ENCODE results near the gene CCDC57.

The CCDC57 gene

DNA sequence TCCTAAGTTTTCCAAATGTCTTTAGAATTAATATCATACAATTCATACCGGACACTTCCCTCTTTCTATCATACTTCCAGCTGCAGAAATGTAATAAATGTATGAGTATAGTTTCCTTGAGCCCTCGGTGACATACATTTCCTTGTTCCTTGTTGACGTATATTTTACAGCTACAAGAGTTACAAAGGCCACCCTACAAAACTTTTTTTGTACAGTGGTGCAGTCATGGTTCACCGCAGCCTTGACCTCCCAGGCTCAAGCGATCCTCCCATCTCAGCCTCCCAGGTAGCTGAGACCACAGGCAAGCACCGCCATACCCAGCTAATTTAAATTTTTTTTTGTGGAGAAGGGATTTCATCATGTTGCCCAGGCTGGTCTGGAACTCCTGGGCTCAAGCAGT is 139.8 kb downstream of the CCDC57 start:
- H3F3A ChIP-seq (ENCODE audit: insufficient read depth), result peaks cover 9% of the 10 kb centered on the region; the same call in 1 of the 2 replicates
- H3K9me3 ChIP-seq (ENCODE audit: insufficient read depth, low read length), result no peaks in the 10 kb centered on the region
- no peak overlapping the region for H2AFZ ChIP-seq (ENCODE audit: low read depth, low read length, severe bottlenecking)
- no peak overlapping the region for H3K9ac ChIP-seq (ENCODE audit: low read length)
- H4K20me1 ChIP-seq (ENCODE audit: low read depth, low read length), result no peaks in the 10 kb centered on the region
- no peak for TF ChIP-seq EZH2phosphoT487 (conservative IDR thresholded peaks at IDR 0.05; ENCODE audit: low read length)
- TF ChIP-seq, protein P1, sequence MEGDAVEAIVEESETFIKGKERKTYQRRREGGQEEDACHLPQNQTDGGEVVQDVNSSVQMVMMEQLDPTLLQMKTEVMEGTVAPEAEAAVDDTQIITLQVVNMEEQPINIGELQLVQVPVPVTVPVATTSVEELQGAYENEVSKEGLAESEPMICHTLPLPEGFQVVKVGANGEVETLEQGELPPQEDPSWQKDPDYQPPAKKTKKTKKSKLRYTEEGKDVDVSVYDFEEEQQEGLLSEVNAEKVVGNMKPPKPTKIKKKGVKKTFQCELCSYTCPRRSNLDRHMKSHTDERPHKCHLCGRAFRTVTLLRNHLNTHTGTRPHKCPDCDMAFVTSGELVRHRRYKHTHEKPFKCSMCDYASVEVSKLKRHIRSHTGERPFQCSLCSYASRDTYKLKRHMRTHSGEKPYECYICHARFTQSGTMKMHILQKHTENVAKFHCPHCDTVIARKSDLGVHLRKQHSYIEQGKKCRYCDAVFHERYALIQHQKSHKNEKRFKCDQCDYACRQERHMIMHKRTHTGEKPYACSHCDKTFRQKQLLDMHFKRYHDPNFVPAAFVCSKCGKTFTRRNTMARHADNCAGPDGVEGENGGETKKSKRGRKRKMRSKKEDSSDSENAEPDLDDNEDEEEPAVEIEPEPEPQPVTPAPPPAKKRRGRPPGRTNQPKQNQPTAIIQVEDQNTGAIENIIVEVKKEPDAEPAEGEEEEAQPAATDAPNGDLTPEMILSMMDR (IDR thresholded peaks at IDR 0.05; ENCODE audit: insufficient read depth, low read length, poor library complexity, severe bottlenecking), result no peak
- no peak overlapping the region for H3K27ac ChIP-seq (ENCODE audit: low read depth, low read length)
- no peaks in the 10 kb centered on the region for H3K79me2 ChIP-seq (ENCODE audit: insufficient read depth, low read length)
- no peaks in the 10 kb centered on the region for H3K36me3 ChIP-seq (ENCODE audit: low read length)
- no peak overlapping the region for H3K4me3 ChIP-seq (ENCODE audit: insufficient read depth, low read length, poor library complexity, severe bottlenecking)
- no peaks in the 10 kb centered on the region for H3K27me3 ChIP-seq (ENCODE audit: low read length)
- no peaks in the 10 kb centered on the region for H3K9me2 ChIP-seq (replicated peaks; ENCODE audit: insufficient read depth, low read length)
- H3K4me2 ChIP-seq (ENCODE audit: low read depth, low read length, poor library complexity, severe bottlenecking), result no peak overlapping the region

DNA sequence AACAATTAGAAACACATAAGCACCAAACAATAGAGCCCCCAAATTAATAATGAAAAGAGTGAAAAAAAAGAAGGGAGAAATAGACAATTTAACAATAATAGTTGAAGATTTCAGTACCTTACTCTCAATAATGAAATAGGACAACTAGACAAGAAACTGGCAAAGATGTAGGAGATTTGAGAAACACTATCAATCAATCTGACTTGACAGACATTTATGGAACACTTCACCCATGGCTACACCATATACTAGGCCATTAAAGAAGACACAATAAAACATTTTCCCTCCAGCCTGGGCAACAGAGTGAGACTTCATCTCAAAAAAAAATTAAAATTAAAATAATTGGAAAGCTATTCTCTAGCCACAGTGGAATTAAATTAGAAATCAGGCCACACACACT is 142.0 kb downstream of the CCDC57 start:
- Histone ChIP-seq H3K4me2 (ENCODE audit: low read depth, low read length, poor library complexity, severe bottlenecking) (no peak overlapping the region), H3K36me3 (ENCODE audit: low read length) (no peaks in the 10 kb centered on the region), H3K9me2 (replicated peaks; ENCODE audit: insufficient read depth, low read length) (no peaks in the 10 kb centered on the region), H3K4me3 (ENCODE audit: insufficient read depth, low read length, poor library complexity, severe bottlenecking) (no peak overlapping the region), H3K27me3 (ENCODE audit: low read length) (no peaks in the 10 kb centered on the region), H3K9ac (ENCODE audit: low read length) (no peak overlapping the region), H4K20me1 (ENCODE audit: low read depth, low read length) (no peaks in the 10 kb centered on the region), H3F3A (ENCODE audit: insufficient read depth) (no peaks in the 10 kb centered on the region), H2AFZ (ENCODE audit: low read depth, low read length, severe bottlenecking) (no peak overlapping the region), H3K9me3 (ENCODE audit: insufficient read depth, low read length) (no peaks in the 10 kb centered on the region), H3K27ac (ENCODE audit: low read depth, low read length) (no peak overlapping the region), H3K79me2 (ENCODE audit: insufficient read depth, low read length) (no peaks in the 10 kb centered on the region)
- TF ChIP-seq, protein P1 (IDR thresholded peaks at IDR 0.05; ENCODE audit: insufficient read depth, low read length, poor library complexity, severe bottlenecking), result no peak
- TF ChIP-seq EZH2phosphoT487 (conservative IDR thresholded peaks at IDR 0.05; ENCODE audit: low read length), result no peak

DNA sequence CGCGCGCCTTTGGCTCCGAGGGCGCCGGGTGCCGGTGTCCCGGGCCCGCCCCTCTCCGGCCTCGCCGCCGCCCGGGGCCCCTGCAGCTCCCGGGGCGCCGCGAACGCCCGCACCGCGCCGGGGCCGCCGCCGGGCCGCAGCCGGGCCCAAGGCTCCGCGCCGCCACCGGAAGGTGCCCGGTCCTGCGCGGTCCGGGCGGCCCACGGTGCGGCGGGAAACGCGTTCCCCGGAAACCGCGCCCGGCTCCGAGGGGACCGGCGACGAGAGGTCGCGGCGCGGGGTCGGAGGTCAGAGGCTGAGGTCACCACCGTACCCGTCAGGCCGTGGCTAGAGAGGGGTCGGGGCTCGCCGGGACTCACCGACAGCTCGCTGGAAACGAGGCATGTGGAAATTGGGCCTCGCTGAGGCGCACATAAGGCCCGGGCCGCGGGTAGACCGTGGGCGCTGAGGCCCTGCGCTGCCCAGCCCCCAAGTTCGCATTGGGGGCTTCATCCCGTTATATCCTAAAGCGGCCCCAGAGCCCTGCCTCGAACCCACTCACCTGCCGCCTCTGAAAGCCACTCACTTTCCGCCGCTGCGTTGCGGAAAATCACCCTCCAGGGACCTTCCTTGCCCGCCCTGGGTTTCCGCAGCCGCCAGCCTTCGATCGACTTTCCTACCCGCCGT is 146.9 kb downstream of the CCDC57 start, which contains the start of gene DUS1L:
Gene DUS1L (minus strand): TSS at position 167 of the 666 bp plus-strand sequence. CDS start 745 bp downstream, outside the sequence.
- H3K9ac ChIP-seq (ENCODE audit: low read length), result peak within 1 kb of the TSS; percentile 92
- H3K27me3 ChIP-seq (ENCODE audit: low read length), result no peaks in the 10 kb centered on the region
- peak within 1 kb of the TSS; percentile 75 for H2AFZ ChIP-seq (ENCODE audit: low read depth, low read length, severe bottlenecking)
- H3K79me2 ChIP-seq (ENCODE audit: insufficient read depth, low read length), result peaks cover 8% of the 10 kb centered on the region; the same call in 1 of the 2 replicates
- peak within 1 kb of the TSS; percentile 85 for H3K4me2 ChIP-seq (ENCODE audit: low read depth, low read length, poor library complexity, severe bottlenecking)
- H3F3A ChIP-seq (ENCODE audit: insufficient read depth), result no peaks in the 10 kb centered on the region
- no peaks in the 10 kb centered on the region for H3K9me2 ChIP-seq (replicated peaks; ENCODE audit: insufficient read depth, low read length)
- H3K36me3 ChIP-seq (ENCODE audit: low read length), result no peaks in the 10 kb centered on the region
- TF ChIP-seq, protein P1 (IDR thresholded peaks at IDR 0.05; ENCODE audit: insufficient read depth, low read length, poor library complexity, severe bottlenecking), result no peak
- no peak for TF ChIP-seq EZH2phosphoT487 (conservative IDR thresholded peaks at IDR 0.05; ENCODE audit: low read length)
- peak within 1 kb of the TSS; percentile 59 for H3K4me3 ChIP-seq (ENCODE audit: insufficient read depth, low read length, poor library complexity, severe bottlenecking)
- no peaks in the 10 kb centered on the region for H3K9me3 ChIP-seq (ENCODE audit: insufficient read depth, low read length)
- H3K27ac ChIP-seq (ENCODE audit: low read depth, low read length), result peak within 1 kb of the TSS; percentile 39
- H4K20me1 ChIP-seq (ENCODE audit: low read depth, low read length), result no peaks in the 10 kb centered on the region

Data from SU-DHL-6 (cell line).